Esophagus muscularis mucosa (tissue), 2 donors: Measurements from ENCODE around the gene CEMP1.

Experiments used
- POLR2A ChIP-seq: fragments of 450-650 bp; IDR thresholded peaks from one replicate; pipeline ENCODE4 v1.6.1; 2017; ENCODE audit warnings: antibody characterized with exemption, moderate library complexity, mild to moderate bottlenecking, low read depth
- POLR2AphosphoS5 ChIP-seq, 2 donors: sonication (generic); formaldehyde crosslinking; IDR thresholded peaks; one replicate each; pipeline ENCODE4 v1.6.1; 2017; ENCODE audit warnings: antibody characterized with exemption in 2 of 2

GRCh38 chr16:2493605-2494004, 37.6 kb downstream of the CEMP1 start:
- TF ChIP-seq POLR2AphosphoS5 (IDR thresholded peaks at IDR 0.05) (no peak), POLR2A (no peak)
